Liver (tissue), 9 donors: ENCODE data around the gene SLC22A25. TPM values are rescaled to one million over a fixed set of nuclear protein-coding genes. Genes with fewer than 3 reads are reported as not detected.

Experiments used
- DNase-seq: peaks from one replicate; pipeline ENCODE4 v3.0.0-alpha.2; 2017; ENCODE audit warnings: low spot score
- H3K27ac ChIP-seq, 2 donors: one replicate each; pipeline ENCODE4 v1.7.0; 2013; ENCODE audit warnings: inconsistent platforms in 2 of 2, low read length in 2 of 2, control low read depth in 1 of 2, low read depth in 1 of 2, mild to moderate bottlenecking in 1 of 2
- H3K27me3 ChIP-seq, 4 donors: one replicate each; pipeline versions ENCODE4 v1.6.1 to v1.7.0; 2013; ENCODE audit warnings: low read length in 3 of 4, inconsistent platforms in 1 of 4, mild to moderate bottlenecking in 1 of 4, moderate library complexity in 1 of 4; ENCODE audit not compliant: control insufficient read depth in 4 of 4, insufficient read depth in 4 of 4
- H3K36me3 ChIP-seq, 4 donors: one replicate each; pipeline versions ENCODE4 v1.6.1 to v1.7.0; 2013; ENCODE audit warnings: low read length in 3 of 4, mild to moderate bottlenecking in 3 of 4, low read depth in 1 of 4, moderate library complexity in 1 of 4; ENCODE audit not compliant: control insufficient read depth in 4 of 4, insufficient read depth in 3 of 4
- H3K4me1 ChIP-seq, 4 donors: one replicate each; pipeline versions ENCODE4 v1.6.1 to v1.7.0; 2013; ENCODE audit warnings: low read length in 3 of 4, mild to moderate bottlenecking in 3 of 4, moderate library complexity in 1 of 4; ENCODE audit not compliant: control insufficient read depth in 4 of 4, insufficient read depth in 4 of 4
- H3K4me3 ChIP-seq, 3 donors: one replicate each; pipeline versions ENCODE4 v1.6.1 to v1.7.0; 2013; ENCODE audit warnings: low read length in 3 of 3, control low read depth in 1 of 3, low read depth in 1 of 3, mild to moderate bottlenecking in 1 of 3
- H3K9ac ChIP-seq, 2 donors: one replicate each; pipeline ENCODE4 v1.7.0; 2013; ENCODE audit warnings: low read length in 2 of 2, mild to moderate bottlenecking in 2 of 2, moderate library complexity in 2 of 2, control low read depth in 1 of 2, low read depth in 1 of 2
- H3K9me3 ChIP-seq, 4 donors: one replicate each; pipeline versions ENCODE4 v1.6.1 to v1.7.0; 2013; ENCODE audit warnings: low read length in 3 of 4; ENCODE audit not compliant: control insufficient read depth in 4 of 4
- EGR1 ChIP-seq, 2 donors: IDR thresholded peaks; 2 replicates each; pipeline ENCODE4 v1.6.1; 2016 to 2018; ENCODE audit warnings: antibody characterized with exemption in 2 of 2, low read depth in 2 of 2
- FOXA1 ChIP-seq: IDR thresholded peaks from 2 replicates; pipeline ENCODE4 v1.6.1; 2016; ENCODE audit warnings: antibody characterized with exemption
- FOXA2 ChIP-seq: IDR thresholded peaks from 2 replicates; pipeline ENCODE4 v1.6.1; 2016; ENCODE audit warnings: antibody characterized with exemption
- GABPA ChIP-seq, 2 donors: IDR thresholded peaks in 1 of 2; conservative IDR thresholded peaks in 1 of 2; 2 replicates each; pipeline ENCODE4 v1.6.1; 2016; ENCODE audit warnings: antibody characterized with exemption in 2 of 2, mild to moderate bottlenecking in 1 of 2, moderate library complexity in 1 of 2
- HNF4A ChIP-seq, 2 donors: conservative IDR thresholded peaks; 2 replicates each; pipeline ENCODE4 v1.6.1; 2016; ENCODE audit warnings: antibody characterized with exemption in 2 of 2, mild to moderate bottlenecking in 2 of 2
- HNF4G ChIP-seq: IDR thresholded peaks from 2 replicates; pipeline ENCODE4 v1.6.1; 2016; ENCODE audit warnings: antibody characterized with exemption
- JUND ChIP-seq, 2 donors: IDR thresholded peaks; 2 replicates each; pipeline ENCODE4 v1.6.1; 2016; ENCODE audit warnings: antibody characterized with exemption in 2 of 2
- NR2F2 ChIP-seq: IDR thresholded peaks from 2 replicates; pipeline ENCODE4 v1.6.1; 2016; ENCODE audit warnings: antibody characterized with exemption
- RAD21 ChIP-seq, 2 donors: IDR thresholded peaks; 2 replicates each; pipeline ENCODE4 v1.6.1; 2016; ENCODE audit warnings: antibody characterized with exemption in 2 of 2, mild to moderate bottlenecking in 2 of 2
- RXRA ChIP-seq, 2 donors: IDR thresholded peaks; 2 replicates each; pipeline ENCODE4 v1.6.1; 2017 to 2018; ENCODE audit warnings: antibody characterized with exemption in 2 of 2, mild to moderate bottlenecking in 1 of 2
- SP1 ChIP-seq: IDR thresholded peaks from 2 replicates; pipeline ENCODE4 v1.6.1; 2018; ENCODE audit warnings: antibody characterized with exemption, mild to moderate bottlenecking
- TAF1 ChIP-seq: conservative IDR thresholded peaks from 2 replicates; pipeline ENCODE4 v1.6.1; 2016; ENCODE audit warnings: antibody characterized with exemption, mild to moderate bottlenecking
- YY1 ChIP-seq: IDR thresholded peaks from 2 replicates; pipeline ENCODE4 v1.6.1; 2016; ENCODE audit warnings: antibody characterized with exemption, mild to moderate bottlenecking
- WGBS: extraction: QIAGEN DNeasy Blood & Tissue Kit; methylation state at CpG from one replicate; pipeline ENCODE4 v1.1.7; 2013; 5-methylcytosine and 5-hydroxymethylcytosine counted together
- polyA plus RNA-seq, 2 donors: library from polyadenylated mRNA; stranded (reverse) in 1 of 2; unstranded in 1 of 2; fragments of 200-250 nt in 1 of 2; fragments of >200 nt in 1 of 2; fragmentation: Nextera tagmentation in 1 of 2; extraction: Ambion mirVana in 1 of 2; gene quantifications; one replicate each; pipeline versions ENCODE4 v1.2.1 to v1.2.3, GENCODE V29; 2013 to 2015
- total RNA-seq, 2 donors: library from RNA; depleted of rRNA; stranded (reverse); fragments of >200 nt; gene quantifications; one replicate each; pipeline ENCODE4 v1.2.3, GENCODE V29; 2014
- TF ChIP-seq, protein P1 (sequence below): IDR thresholded peaks from 2 replicates; pipeline ENCODE4 v1.6.1; 2016; ENCODE audit warnings: antibody characterized with exemption
- TF ChIP-seq, protein P2 (sequence below): IDR thresholded peaks from 2 replicates; pipeline ENCODE4 v1.6.1; 2016; ENCODE audit warnings: antibody characterized with exemption
- TF ChIP-seq, protein P3 (sequence below): IDR thresholded peaks from 2 replicates; pipeline ENCODE4 v1.6.1; 2016; ENCODE audit warnings: antibody characterized with exemption, mild to moderate bottlenecking
- TF ChIP-seq, protein P4 (sequence below): IDR thresholded peaks from 2 replicates; pipeline ENCODE4 v1.6.1; 2016; ENCODE audit warnings: antibody characterized with exemption
- TF ChIP-seq, protein P5 (sequence below): fragments of 150-350 bp; IDR thresholded peaks from 2 replicates; pipeline ENCODE4 v1.5.1; 2017; ENCODE audit warnings: improper control_type of control experiment, low read depth, low read length; ENCODE audit not compliant: missing input control
- donor health status: healthy.
- donor health status: healthy.
- donor health status: healthy.
- donor health status: healthy.
- donor health status: healthy.

The SLC22A25 gene
- total and polyA plus RNA-seq, 4 donors = 3.3 to 35.3 (median 20.9) TPM

DNA sequence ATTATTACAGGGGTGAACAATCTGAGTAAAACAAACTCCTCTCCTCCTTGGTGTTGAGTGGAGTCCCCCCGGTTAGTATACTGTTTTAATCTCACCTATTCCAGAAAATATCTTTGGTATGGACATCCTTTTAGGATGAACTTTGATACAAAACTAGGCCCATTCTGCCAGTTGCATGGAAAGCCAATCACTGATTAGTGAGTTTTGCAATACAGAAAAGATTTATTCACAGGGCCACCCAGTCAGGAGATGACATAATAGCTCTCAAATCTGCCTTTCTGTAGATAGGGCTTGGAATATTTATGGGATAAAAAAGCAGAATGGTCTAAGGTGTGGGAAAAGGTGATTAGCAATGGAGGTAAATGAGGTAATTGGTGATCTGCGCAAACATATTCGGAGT lies 30.3 kb upstream of the SLC22A25 start:
- Histone ChIP-seq H3K4me3 (no peak overlapping the region), H3K9ac (no peak overlapping the region), H3K9me3 (no peaks in the 10 kb centered on the region), H3K36me3 (no peaks in the 10 kb centered on the region), H3K4me1 (peaks cover 2 to 20% (median 18%) of the 10 kb centered on the region in 4 donors), H3K27ac (no peak overlapping the region), H3K27me3 (no peaks in the 10 kb centered on the region)
- 92% methylated on average over 3 of the region's 3 CpGs for WGBS
- TF ChIP-seq RXRA (IDR thresholded peaks at IDR 0.05) (peak; percentile 6 to 19), FOXA1 (no peak), YY1 (no peak), RAD21 (IDR thresholded peaks at IDR 0.05) (no peak), HNF4A (conservative IDR thresholded peaks at IDR 0.05) (peak; percentile 43 to 56)
- TF ChIP-seq, protein P1, sequence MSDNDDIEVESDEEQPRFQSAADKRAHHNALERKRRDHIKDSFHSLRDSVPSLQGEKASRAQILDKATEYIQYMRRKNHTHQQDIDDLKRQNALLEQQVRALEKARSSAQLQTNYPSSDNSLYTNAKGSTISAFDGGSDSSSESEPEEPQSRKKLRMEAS = no peak
- no peak for DNase-seq

DNA sequence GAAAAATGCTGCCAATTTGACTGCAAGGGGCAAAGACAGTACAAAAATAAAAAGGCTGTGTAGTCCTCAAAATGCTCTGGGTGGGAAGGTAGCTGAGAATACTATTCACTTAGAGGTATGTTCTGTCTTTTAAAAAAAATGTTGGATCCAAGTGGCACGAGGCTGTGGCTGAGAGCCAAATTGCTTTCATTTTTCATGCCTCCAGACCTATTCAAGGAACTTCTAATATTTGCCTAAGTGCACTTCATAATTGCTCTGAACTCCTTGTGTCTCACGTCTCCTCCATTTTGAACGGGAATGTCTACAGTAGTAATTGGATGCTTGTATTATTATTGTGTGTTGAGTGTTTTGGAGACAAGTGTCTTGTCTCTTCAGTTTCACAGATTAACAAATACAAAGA lies 19.1 kb upstream of the SLC22A25 start:
- H3K9me3 ChIP-seq = no peaks in the 10 kb centered on the region
- no peaks in the 10 kb centered on the region for H3K4me1 ChIP-seq
- no peak for DNase-seq
- TF ChIP-seq RXRA (IDR thresholded peaks at IDR 0.05) = no peak
- TF ChIP-seq FOXA1 = no peak
- TF ChIP-seq, protein P2, sequence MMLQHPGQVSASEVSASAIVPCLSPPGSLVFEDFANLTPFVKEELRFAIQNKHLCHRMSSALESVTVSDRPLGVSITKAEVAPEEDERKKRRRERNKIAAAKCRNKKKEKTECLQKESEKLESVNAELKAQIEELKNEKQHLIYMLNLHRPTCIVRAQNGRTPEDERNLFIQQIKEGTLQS = no peak
- TF ChIP-seq JUND (IDR thresholded peaks at IDR 0.05) = no peak
- TF ChIP-seq, protein P1 = no peak
- TF ChIP-seq HNF4G = no peak
- TF ChIP-seq HNF4A (conservative IDR thresholded peaks at IDR 0.05) = no peak
- TF ChIP-seq, protein P3, sequence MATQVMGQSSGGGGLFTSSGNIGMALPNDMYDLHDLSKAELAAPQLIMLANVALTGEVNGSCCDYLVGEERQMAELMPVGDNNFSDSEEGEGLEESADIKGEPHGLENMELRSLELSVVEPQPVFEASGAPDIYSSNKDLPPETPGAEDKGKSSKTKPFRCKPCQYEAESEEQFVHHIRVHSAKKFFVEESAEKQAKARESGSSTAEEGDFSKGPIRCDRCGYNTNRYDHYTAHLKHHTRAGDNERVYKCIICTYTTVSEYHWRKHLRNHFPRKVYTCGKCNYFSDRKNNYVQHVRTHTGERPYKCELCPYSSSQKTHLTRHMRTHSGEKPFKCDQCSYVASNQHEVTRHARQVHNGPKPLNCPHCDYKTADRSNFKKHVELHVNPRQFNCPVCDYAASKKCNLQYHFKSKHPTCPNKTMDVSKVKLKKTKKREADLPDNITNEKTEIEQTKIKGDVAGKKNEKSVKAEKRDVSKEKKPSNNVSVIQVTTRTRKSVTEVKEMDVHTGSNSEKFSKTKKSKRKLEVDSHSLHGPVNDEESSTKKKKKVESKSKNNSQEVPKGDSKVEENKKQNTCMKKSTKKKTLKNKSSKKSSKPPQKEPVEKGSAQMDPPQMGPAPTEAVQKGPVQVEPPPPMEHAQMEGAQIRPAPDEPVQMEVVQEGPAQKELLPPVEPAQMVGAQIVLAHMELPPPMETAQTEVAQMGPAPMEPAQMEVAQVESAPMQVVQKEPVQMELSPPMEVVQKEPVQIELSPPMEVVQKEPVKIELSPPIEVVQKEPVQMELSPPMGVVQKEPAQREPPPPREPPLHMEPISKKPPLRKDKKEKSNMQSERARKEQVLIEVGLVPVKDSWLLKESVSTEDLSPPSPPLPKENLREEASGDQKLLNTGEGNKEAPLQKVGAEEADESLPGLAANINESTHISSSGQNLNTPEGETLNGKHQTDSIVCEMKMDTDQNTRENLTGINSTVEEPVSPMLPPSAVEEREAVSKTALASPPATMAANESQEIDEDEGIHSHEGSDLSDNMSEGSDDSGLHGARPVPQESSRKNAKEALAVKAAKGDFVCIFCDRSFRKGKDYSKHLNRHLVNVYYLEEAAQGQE = no peak
- no peak for TF ChIP-seq FOXA2
- TF ChIP-seq TAF1 = no peak
- TF ChIP-seq YY1 = no peak
- no peak for TF ChIP-seq GABPA (IDR thresholded peaks at IDR 0.05 in 1 of 2, conservative IDR thresholded peaks at IDR 0.05 in 1 of 2)
- TF ChIP-seq NR2F2 = no peak
- no peak for TF ChIP-seq EGR1 (IDR thresholded peaks at IDR 0.05; ENCODE audit: low read depth in 2 of 2)
- TF ChIP-seq, protein P4, sequence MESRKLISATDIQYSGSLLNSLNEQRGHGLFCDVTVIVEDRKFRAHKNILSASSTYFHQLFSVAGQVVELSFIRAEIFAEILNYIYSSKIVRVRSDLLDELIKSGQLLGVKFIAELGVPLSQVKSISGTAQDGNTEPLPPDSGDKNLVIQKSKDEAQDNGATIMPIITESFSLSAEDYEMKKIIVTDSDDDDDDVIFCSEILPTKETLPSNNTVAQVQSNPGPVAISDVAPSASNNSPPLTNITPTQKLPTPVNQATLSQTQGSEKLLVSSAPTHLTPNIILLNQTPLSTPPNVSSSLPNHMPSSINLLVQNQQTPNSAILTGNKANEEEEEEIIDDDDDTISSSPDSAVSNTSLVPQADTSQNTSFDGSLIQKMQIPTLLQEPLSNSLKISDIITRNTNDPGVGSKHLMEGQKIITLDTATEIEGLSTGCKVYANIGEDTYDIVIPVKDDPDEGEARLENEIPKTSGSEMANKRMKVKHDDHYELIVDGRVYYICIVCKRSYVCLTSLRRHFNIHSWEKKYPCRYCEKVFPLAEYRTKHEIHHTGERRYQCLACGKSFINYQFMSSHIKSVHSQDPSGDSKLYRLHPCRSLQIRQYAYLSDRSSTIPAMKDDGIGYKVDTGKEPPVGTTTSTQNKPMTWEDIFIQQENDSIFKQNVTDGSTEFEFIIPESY = no peak
- TF ChIP-seq RAD21 (IDR thresholded peaks at IDR 0.05) = no peak
- no peak for TF ChIP-seq SP1
- TF ChIP-seq, protein P5, sequence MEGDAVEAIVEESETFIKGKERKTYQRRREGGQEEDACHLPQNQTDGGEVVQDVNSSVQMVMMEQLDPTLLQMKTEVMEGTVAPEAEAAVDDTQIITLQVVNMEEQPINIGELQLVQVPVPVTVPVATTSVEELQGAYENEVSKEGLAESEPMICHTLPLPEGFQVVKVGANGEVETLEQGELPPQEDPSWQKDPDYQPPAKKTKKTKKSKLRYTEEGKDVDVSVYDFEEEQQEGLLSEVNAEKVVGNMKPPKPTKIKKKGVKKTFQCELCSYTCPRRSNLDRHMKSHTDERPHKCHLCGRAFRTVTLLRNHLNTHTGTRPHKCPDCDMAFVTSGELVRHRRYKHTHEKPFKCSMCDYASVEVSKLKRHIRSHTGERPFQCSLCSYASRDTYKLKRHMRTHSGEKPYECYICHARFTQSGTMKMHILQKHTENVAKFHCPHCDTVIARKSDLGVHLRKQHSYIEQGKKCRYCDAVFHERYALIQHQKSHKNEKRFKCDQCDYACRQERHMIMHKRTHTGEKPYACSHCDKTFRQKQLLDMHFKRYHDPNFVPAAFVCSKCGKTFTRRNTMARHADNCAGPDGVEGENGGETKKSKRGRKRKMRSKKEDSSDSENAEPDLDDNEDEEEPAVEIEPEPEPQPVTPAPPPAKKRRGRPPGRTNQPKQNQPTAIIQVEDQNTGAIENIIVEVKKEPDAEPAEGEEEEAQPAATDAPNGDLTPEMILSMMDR = no peak
- H3K27me3 ChIP-seq = no peaks in the 10 kb centered on the region
- H3K27ac ChIP-seq = no peak overlapping the region
- H3K36me3 ChIP-seq = no peaks in the 10 kb centered on the region
- H3K4me3 ChIP-seq = no peak overlapping the region
- WGBS = 76% methylated on average over 3 of the region's 3 CpGs
- H3K9ac ChIP-seq = no peak overlapping the region
